GM18511 (cell line): Measurements from ENCODE around the gene ETV6.
A peak's percentile ranks its signal among the peaks of the same experiment; 100 is the strongest.

Source experiments
- ATAC-seq: cut with Tn5 transposase; IDR thresholded peaks from one replicate; pipeline ENCODE4 v1.9.1; 2021; ENCODE audit warnings: mild to moderate bottlenecking, moderate library complexity; ENCODE audit not compliant: unreplicated experiment

ETV6 gene

DNA sequence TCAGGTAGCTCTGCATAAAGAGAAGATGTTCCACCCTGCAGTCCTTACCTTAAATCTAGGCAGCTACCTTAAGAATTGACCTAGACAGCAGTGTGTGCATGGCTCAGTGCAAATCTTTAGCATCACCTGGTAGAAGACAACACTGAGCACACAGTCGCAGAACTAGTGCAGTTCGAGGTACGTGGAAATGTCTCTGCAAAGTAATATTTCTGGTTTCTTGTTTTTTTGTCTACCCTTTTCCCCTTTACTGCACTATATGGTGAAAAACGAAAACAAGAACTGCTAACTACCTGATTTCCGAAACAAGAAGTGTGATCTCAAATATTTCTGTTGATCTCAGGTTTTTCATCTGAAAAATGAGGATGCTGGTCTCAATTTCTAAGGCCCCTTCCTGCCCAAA lies 82.5 kb downstream of the ETV6 start:
- ATAC-seq: peak; percentile 32

DNA sequence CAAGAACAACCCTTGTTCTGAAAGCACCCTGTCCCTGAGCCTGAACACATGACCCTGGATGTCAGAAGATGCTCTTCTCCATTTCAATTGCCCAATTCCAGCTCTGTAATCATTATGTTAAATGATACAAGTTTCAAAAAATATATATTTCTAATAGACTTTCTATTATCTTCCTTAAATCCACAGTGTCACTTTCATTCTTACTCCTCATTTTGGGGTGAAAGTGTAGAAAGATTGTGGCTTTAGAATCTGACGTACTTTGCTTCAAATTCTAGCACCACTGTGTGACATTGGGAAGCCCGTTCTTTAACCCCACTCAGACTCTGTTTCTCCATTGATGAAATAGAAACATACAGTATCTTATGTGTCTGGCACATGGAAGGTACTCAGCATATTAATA lies 83.2 kb downstream of the ETV6 start:
- no peak for ATAC-seq

DNA sequence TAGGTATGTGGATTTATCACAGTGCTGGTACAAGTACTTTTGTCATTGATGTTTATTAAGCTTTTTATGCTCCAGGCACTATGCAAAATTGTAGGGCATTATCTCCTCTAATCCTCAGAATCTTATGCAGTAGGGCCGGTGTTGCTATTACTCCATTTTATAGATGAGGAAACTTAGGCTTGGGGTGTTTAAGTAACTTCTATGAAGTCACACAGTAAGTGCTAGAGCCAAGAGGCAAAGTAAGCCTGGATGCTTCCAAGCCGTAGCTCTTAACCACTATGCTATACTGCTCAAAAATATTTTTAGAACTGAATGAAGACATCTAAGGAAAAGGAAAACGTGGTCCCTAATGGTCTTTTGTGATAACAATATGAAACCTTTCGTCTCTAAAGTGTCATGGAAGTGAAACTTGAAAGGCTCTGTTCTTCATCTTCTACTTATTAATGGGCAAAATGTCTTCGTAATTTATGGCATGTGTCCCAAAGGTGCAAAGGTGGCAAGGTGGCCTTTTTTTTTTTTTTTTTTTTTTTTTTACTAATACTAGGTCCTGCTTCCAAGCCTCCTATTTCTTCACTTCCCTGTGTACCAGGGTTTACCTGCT lies 85.2 kb downstream of the ETV6 start:
- no peak for ATAC-seq

GRCh38 chr12:11738450-11738849 lies 89.0 kb downstream of the ETV6 start:
- ATAC-seq: no peak

- no peak for ATAC-seq
Measured at GRCh38 chr12:11739980-11740577, 90.6 kb downstream of the ETV6 start.

- ATAC-seq: no peak
Measured at GRCh38 chr12:11741434-11742092, 92.1 kb downstream of the ETV6 start.

- no peak for ATAC-seq
Measured at GRCh38 chr12:11743423-11744409, 94.2 kb downstream of the ETV6 start.

GRCh38 chr12:11744410-11744801 lies 94.9 kb downstream of the ETV6 start:
- ATAC-seq: no peak

DNA sequence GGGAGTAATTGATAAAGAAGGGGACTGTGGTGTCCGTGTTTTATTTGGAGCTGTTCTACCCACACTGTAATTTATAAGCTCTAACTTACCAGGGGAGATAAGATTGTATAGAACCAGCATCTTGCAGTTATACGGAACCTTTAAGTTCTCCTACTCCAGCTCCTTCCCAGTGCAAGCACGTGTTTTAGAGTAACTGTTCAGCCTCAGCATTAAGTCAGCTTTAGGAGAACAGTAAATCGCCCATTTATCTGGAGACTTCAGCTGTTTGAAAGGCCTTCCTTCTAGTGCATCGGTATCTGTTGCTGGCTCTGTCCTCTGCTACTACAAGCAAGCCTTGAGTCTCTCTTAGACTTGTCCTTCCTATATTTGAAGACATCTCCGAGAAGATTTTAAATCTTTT lies 95.6 kb downstream of the ETV6 start:
- ATAC-seq: no peak

DNA sequence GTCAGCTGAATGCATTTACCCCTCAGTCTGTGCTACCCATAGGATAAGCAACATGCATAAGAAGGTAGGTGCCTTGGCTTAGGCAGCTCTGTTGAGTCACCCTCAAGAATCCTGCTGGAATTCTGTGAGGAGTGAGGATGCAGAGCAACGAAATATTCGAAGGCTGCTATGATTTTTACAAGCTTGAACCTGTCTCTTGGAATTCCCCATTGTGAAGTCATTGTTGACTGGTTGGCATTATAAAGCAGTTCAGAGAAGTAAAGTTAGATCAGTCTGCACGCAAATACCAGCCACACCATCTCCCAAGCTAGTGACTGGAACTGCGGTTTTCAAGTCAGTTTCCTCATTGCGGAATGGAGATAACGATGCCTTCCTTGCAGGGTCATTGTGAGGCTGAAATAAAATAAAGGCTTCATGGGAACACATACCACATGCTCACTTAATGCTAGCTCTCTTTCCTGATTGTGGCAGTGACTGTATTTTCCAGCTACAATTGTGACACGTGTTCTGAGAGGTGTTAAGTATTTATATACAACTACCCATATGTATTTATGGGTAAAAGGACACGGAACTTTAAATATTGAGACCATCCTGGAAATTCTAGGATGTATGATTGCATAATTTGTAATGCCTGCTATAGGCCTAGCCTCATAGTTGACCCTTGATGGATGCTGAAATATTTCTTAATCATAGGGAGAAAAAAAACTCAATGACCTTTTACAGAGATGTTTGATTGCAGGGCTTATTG lies 96.7 kb downstream of the ETV6 start:
- peak; percentile 45 for ATAC-seq

GRCh38 chr12:11746940-11747716 lies 97.7 kb downstream of the ETV6 start:
- ATAC-seq: no peak

- no peak for ATAC-seq
Measured at GRCh38 chr12:11747969-11748368, 98.5 kb downstream of the ETV6 start.

DNA sequence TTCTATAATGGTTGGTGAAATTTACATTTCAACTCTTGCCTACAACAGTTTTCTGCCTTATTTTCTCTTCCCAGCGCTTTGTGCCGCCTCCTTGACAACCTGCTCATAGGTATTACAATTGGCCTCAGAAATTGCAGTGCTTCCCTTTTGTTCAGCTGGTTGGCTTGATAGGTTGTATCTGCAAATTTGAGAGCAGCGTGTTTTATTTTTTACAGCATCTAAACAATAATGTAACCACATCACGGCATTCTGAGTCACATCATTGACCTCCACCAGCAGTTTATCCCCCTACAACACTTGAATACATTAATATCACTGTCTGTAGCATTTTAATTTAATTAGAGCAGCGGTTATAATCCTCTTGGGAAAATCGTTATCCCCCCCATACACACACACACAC lies 99.4 kb downstream of the ETV6 start:
- ATAC-seq: no peak

DNA sequence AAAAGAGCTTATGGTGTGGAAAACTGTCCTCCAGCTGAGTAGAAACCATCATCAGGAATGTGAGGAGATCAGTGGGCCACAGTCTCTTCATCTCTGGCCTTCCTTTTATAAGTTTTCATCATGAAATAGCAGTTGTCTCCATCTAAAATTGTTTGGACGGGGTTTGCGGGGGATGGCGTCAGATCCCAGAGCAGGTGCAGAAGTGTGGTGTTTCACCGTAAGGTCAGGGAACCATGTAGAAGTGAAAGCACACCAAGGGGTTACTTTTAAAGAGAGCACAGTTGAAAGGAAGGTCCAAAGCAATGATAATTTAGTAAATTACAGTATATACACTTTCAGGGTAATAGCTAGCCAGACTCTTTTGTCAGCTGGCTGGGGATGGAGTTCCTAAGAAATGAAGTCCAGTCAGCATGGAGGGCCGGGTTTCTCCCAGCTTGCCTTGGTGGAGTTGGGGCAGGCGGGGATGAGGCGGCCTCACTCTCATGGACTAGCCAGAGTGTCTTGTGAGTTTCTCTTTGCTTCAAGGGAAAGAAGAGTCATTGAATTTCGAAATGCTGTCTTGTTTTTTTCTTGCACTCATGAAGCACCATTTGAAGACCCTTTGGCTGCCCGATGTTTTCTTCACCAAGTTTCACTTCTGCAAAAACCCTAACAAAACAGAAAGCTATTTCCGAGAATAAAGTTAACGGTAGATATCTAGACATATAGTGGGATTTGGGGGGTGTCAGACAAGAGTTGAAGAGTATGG lies 100.6 kb downstream of the ETV6 start:
- peak; percentile 62 for ATAC-seq

DNA sequence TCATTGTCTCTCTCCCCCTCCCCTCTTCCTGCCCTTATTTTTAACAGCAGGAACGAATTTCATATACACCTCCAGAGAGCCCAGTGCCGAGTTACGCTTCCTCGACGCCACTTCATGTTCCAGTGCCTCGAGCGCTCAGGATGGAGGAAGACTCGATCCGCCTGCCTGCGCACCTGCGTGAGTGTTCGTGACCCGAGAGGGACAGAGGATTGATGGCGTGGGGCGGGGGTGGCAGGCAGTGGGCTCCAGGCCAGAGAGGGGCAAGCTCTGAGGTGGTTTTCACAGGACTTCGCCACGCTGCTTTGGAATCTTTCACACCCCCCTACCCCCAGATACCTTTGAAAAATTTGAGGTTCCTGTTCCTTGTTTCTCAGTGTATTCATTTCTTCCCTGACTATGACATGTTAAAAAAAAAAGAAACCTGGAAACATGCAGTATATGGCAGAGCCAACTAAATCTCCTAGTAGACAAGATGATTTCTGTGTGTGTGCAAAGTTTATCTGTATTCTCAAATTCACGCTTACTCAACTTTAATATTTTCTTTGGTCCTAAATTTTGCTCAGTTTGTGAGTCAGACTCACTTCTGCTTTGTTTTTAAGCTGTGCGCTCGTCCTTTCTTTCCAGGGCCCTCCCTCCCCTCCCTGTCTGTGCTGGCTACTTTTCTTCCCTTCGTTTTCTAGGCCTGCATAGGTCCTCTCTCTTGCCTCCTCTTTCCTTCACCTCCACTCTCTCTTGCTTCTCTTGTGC lies 103.1 kb downstream of the ETV6 start:
- no peak for ATAC-seq

- ATAC-seq: no peak
Measured at GRCh38 chr12:11753150-11753499, 103.7 kb downstream of the ETV6 start.

DNA sequence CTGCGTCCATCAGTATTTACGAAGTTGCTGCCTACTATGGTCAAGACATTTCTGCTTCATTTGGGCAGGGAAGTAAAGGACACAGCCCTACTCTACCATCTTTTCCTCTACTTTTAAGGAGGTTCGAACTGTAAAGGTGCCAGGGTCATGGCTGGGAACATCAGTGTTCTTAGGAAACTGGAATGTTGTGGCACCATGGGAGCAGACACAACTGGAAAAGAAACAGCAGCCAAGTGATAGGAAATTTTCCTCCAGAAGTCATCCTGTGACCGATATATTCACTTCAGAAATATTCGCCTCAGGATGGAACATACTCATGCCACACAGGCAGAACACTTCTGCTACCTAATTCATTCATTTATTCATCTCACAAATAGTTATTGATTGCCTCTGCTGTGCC lies 104.4 kb downstream of the ETV6 start:
- ATAC-seq: no peak

DNA sequence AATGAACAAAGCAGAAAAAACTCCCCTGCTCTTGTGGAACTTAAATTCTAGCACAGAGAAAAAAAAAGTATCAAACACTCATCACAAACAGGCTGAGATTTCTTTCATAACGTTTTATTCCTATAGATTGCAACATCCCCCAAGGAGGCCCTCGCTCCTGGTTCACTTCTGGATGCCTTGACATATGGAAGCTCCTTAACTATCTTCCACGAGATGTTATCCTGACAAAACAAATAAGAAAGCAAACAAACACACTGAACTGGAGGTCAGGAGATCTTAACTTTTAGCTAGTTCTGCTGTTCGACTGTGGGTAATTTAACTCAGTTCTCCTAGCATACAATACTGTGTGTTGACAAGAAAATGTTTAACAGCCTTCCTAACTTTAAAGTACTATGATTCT lies 104.8 kb downstream of the ETV6 start:
- ATAC-seq: no peak
